PC-3 (cell line): ENCODE data around the gene HSFX1.

Experiments used
- EZH2 ChIP-seq: fragments of 300-600 bp; sonication (generic); IDR thresholded peaks from one replicate; pipeline ENCODE4 v1.6.1; 2017; ENCODE audit warnings: antibody characterized with exemption, mild to moderate bottlenecking, low read length; ENCODE audit not compliant: unreplicated experiment
- TF ChIP-seq, protein P1 (sequence below): fragments of 300-600 bp; sonication (generic); conservative IDR thresholded peaks from 2 replicates; pipeline ENCODE4 v1.5.1; 2017; ENCODE audit warnings: antibody characterized with exemption, low read depth, mild to moderate bottlenecking, low read length

- TF ChIP-seq, protein P1, sequence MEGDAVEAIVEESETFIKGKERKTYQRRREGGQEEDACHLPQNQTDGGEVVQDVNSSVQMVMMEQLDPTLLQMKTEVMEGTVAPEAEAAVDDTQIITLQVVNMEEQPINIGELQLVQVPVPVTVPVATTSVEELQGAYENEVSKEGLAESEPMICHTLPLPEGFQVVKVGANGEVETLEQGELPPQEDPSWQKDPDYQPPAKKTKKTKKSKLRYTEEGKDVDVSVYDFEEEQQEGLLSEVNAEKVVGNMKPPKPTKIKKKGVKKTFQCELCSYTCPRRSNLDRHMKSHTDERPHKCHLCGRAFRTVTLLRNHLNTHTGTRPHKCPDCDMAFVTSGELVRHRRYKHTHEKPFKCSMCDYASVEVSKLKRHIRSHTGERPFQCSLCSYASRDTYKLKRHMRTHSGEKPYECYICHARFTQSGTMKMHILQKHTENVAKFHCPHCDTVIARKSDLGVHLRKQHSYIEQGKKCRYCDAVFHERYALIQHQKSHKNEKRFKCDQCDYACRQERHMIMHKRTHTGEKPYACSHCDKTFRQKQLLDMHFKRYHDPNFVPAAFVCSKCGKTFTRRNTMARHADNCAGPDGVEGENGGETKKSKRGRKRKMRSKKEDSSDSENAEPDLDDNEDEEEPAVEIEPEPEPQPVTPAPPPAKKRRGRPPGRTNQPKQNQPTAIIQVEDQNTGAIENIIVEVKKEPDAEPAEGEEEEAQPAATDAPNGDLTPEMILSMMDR = no peak
- no peak for TF ChIP-seq EZH2
Measured at GRCh38 chrX:149758068-149758714, 15.7 kb upstream of the HSFX1 start.
